ENCODE data around the gene DDX17. TPM values are rescaled to one million over a fixed set of nuclear protein-coding genes. Genes with fewer than 3 reads are reported as not detected.

The DDX17 gene
- total RNA-seq, 1 experiment from 2014 or later = 529 TPM

GRCh38 chr22:38523479-38523878 is 17.4 kb upstream of the DDX17 start:
- no peaks in the 10 kb centered on the region for H3K9me3 Mint-ChIP-seq
- H4K20me1 ChIP-seq (ENCODE audit: control insufficient read depth, insufficient read depth, insufficient read length) = no peaks in the 10 kb centered on the region
- H4K5ac ChIP-seq (ENCODE audit: insufficient read length, low read depth, low read length) = no peak overlapping the region
- H3K27me3 Mint-ChIP-seq (ENCODE audit: low read depth) = no peaks in the 10 kb centered on the region; the same call in none of the 2 replicates
- no peaks in the 10 kb centered on the region for H3K79me2 ChIP-seq (ENCODE audit: insufficient read depth, low read length)
- H3K4me2 ChIP-seq (ENCODE audit: insufficient read depth, insufficient read length, low read length) = no peak overlapping the region
- H2BK15ac ChIP-seq (ENCODE audit: low read depth, low read length) = no peak overlapping the region
- no peak overlapping the region for H3K4me3 Mint-ChIP-seq
- no peak overlapping the region for H3K18ac ChIP-seq (ENCODE audit: insufficient read length, low read depth, low read length)
- no peak overlapping the region for H4K8ac ChIP-seq (replicated peaks; ENCODE audit: insufficient read length, low read depth, low read length)
- no peak overlapping the region for H3K4ac ChIP-seq (ENCODE audit: low read depth, low read length)
- no peaks in the 10 kb centered on the region for H3K9me3 ChIP-seq (ENCODE audit: control insufficient read depth, low read depth, low read length)
- no peak overlapping the region for H4K91ac ChIP-seq (ENCODE audit: insufficient read length, low read depth, low read length)
- no peaks in the 10 kb centered on the region for H3K23me2 ChIP-seq (ENCODE audit: insufficient read length, low read depth, low read length, poor library complexity, severe bottlenecking)
- H3T11ph ChIP-seq (ENCODE audit: low read length) = no peak overlapping the region
- H3K27ac ChIP-seq (ENCODE audit: insufficient read length, low read depth, low read length) = no peak overlapping the region
- no peak for TF ChIP-seq CTCF (conservative IDR thresholded peaks at IDR 0.05)
- H2AFZ ChIP-seq (ENCODE audit: low read length) = no peak overlapping the region
- H3K9ac ChIP-seq (ENCODE audit: extremely low read depth, insufficient read length, low read length) = no peak overlapping the region
- H3K14ac ChIP-seq (ENCODE audit: insufficient read depth, low read length) = no peak overlapping the region
- no peaks in the 10 kb centered on the region for H3K79me1 ChIP-seq (ENCODE audit: insufficient read depth, low read depth, low read length, poor library complexity, severe bottlenecking)
- WGBS (ENCODE audit: extremely low coverage, insufficient read length, low lambda C conversion rate) = no CpG with 5 or more reads among the region's 5 CpGs
- H2BK20ac ChIP-seq (ENCODE audit: low read depth, low read length, poor library complexity, severe bottlenecking) = no peak overlapping the region
- H3K4me1 ChIP-seq (ENCODE audit: insufficient read depth, low read length) = no peaks in the 10 kb centered on the region
- no peaks in the 10 kb centered on the region for H3K4me1 Mint-ChIP-seq
- H3K27me3 ChIP-seq (ENCODE audit: insufficient read depth, low read length) = no peaks in the 10 kb centered on the region
- no peak overlapping the region for H2AK5ac ChIP-seq (ENCODE audit: insufficient read length, low read length)
- H2BK12ac ChIP-seq (ENCODE audit: insufficient read length, low read depth, low read length) = no peak overlapping the region
- no peak overlapping the region for H3K23ac ChIP-seq (ENCODE audit: insufficient read length, low read depth, low read length)
- DNase-seq = no peak
- H2BK120ac ChIP-seq (ENCODE audit: low read depth, low read length, poor library complexity, severe bottlenecking) = no peak overlapping the region
- no peaks in the 10 kb centered on the region for H3K36me3 Mint-ChIP-seq (ENCODE audit: insufficient read depth in 1 of 3, low read depth in 3 of 3)
- no peak overlapping the region; a peak in 1 of 7 replicates for H3K27ac Mint-ChIP-seq
- H3K56ac ChIP-seq (ENCODE audit: insufficient read length, low read depth, low read length) = no peak overlapping the region
- H2BK5ac ChIP-seq (ENCODE audit: insufficient read length, low read length) = no peak overlapping the region
